HPDE6-E6E7 (cell line): ENCODE measurements around the gene COL8A1.
"Not testable (repeated sequence)": the region's sequence is repeated elsewhere in the genome, so short reads cannot be mapped to it uniquely, and the experiment has no call there.

Source experiments
- DNase-seq: peaks from one replicate; pipeline ENCODE4 v3.0.0; 2011; ENCODE audit warnings: missing footprints; ENCODE audit errors: extremely low spot score

The COL8A1 gene

DNA sequence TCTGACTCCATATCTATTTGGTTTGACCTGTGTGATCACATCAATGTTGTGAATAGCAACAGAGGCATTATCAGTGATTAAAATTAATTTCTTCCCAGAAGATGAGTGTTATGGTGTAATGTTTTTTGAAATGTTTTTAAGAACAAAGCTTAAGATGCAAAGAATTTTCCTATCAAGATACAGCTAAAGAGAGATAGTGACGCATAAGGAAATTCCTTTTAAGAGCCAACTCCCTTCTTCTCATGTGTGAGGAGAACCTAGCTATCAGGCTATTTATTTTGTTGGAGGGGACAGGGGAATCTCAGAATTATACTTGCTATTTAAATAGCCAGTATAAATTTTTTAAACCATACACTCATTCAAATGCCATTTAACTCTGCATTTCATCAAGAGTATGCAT is 71.3 kb downstream of the COL8A1 start:
- DNase-seq, result no peak

DNA sequence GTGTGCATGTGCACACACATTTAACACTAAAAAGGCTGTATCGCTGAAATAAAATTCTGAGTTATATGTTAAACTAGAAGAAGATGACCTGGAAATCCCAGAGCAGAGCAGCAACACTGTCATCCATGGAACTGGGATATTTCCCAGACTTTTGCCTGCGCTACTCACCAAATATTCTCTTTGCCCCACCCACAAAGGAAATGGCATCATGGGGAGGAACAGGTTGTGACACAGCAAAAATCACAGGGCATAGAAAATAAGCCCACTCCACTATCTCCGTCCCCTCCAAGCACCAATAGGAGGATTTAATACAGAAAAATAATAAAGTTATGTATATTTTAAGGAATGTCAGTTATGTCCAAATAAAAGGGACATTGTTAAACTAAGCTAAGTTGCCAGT is 71.7 kb downstream of the COL8A1 start:
- no peak for DNase-seq

DNA sequence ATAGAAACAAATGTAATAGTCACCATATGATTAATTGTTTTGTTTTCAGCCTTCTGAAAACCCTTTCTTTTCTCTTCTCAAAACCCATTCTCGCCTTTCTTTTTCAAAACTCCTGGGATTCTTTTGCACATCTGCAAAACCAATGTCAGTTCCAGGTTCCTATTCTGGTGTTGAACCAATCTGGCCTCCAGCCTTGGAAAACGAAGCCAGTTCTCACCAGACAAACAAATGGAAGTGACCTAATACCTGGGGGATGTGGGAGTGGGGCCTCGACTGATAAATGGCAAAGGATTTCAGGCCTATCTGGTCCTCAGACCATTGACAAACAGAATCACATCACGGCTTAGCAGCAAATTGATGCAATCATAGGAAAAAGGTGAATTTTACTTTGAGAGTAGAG is 73.0 kb downstream of the COL8A1 start:
- DNase-seq, result no peak

DNA sequence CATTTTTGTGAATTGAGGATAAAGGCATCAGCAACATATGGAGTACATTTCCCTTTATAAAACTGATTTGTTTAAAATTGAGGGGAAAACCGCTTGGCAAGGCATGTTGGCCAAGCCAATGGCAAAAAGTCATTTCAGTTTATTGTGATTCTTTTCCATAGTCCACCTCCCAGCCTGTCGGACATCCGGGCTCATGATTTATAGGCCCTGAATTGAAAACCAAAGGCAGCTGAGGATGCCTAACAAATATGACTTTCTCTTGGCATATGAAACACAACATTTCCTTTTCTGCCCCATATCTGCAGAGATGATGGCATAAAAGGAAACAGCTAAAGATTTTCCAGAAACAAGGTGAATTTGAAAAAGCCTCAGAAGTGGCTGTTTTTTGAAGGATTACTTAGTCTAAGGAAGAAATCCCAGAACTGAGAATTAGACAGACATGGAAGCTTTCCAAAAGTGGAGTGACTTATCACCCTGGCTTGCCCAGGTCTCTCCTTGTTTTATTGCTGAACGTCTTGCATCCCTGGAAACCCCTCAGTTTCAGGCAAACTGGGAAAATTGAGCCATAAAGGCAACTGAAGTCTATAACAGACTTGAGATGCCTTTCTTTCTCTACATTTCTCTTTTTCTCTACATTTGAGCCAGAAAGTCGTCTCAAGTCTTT is 74.0 kb downstream of the COL8A1 start:
- DNase-seq, result no peak

DNA sequence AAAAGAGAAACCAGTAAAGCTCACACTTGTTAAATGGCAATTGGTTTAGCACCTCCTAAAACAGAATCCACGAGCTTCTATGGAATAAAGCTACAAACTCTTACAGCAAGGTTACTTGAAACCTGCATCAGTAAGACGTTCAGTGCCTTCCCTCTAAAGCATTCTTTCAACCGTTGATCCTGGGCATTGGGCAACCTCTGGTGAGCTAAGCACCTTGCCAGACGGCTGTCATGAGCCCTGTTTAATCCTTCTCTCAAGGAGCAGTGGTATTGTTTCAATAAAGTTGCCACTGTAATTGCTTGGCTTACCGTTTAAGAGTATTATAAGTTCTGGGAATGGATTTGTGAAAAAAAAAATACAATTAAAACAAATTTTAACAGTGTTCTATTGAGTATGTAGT is 75.0 kb downstream of the COL8A1 start:
- no peak for DNase-seq

DNA sequence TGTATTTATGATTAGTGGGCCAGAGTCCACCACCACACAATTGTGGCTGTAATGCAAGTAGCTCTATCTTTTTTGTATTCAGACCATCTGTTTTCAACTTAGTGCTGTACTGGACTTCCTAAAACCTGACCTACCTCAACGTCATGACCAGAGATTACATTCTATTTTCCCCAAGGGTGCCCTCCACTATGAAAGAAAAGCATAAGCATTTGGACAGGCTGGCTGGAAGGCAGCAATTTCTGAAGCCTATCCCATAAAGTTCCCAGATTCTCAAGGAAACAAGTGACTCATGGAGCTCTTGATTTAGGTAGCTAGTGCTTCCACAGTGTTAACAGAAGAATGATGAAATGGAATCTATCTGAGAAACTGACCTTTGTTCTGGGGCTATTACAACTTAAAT is 75.8 kb downstream of the COL8A1 start:
- DNase-seq, result no peak

DNA sequence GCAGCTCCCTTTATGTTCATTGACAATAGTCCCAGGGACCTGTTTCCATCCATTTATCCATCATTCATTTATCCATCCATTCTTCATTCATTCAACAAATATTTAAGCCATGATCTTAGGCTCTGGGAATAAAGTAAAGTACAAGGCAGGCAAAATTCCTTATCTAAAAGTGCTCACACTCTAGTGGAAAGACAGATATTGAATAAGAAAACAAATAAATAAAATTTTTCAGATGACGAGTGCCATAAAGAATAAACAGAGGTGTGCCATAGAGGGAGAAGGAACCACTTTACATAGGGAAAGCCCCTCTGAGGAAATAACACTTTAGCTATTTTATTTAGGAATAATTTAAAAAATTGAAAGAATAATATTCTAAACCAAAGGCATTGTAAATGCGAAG is 76.2 kb downstream of the COL8A1 start:
- no peak for DNase-seq

DNA sequence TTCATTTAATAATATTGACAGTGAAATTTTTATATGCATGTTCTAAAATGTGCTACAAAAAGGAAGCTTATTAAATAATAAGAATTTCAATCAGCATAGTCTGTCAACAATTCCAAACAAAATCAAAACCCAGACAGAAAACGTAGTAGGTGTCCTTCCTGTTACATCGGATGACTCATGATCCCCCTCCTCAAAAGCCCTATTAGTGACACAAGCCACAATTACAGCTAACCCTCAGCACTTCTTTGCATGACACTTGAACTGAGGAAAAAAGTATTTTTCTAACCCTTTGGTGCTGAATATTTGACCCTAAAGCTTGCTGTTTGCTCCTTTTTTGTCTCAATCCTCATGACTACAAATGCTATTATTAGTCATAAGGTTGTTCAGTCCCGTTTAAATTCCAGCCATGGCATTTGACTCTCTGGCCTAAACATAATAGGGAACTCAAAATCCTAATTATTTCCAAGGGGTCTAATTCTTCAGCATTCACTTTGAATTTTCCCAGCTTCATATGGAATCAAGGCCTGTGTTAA is 78.1 kb downstream of the COL8A1 start:
- no peak for DNase-seq

DNA sequence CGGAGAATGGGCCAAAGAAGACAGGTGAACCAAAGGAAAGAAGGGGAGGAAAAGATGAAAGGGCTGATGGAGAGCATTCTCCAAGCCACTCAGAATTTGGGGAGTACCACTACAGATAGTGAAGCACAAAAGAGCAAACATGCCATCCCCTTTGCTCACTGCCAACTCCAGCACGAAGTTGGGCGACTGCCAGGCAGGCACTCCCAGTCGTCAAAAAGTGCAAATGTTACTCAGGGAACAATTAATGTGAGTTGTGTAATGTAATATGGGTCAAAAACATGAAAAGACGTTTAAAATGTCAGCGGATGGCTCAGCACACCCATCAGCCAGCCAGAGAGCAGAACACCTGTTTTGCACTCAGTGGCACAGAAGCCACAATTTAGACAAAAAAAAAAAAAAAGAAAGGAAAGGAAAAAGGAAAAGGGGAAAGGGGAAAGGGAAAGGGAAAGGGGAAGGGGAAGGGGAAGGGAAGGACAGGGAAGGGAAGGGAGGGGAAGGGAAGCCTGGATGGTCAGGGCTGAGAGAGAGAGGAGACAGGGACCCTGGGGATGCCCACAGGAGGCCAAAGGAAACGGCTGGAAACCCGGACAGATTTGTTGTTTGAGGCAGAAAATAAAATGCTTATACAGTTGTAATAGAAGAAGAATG is 82.7 kb downstream of the COL8A1 start:
- peak; percentile 12 for DNase-seq

DNA sequence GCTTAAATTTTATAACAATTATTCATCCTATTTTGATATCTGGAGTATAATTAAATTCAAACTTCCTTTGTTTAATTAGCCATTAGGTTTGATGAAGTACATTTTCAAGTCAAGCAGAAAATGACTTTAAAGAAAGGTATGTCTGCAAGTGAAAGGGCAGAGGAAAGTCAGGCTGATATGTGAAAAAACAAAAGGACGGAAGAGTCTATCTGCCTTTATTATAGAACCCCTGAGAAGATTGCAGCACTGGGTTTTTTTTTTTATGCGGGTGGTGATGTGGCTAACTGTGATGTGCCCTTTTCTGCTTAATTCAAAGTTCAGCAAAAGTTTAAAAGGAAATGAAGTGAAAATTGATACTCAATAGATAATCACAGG is 83.2 kb downstream of the COL8A1 start:
- DNase-seq, result no peak

DNA sequence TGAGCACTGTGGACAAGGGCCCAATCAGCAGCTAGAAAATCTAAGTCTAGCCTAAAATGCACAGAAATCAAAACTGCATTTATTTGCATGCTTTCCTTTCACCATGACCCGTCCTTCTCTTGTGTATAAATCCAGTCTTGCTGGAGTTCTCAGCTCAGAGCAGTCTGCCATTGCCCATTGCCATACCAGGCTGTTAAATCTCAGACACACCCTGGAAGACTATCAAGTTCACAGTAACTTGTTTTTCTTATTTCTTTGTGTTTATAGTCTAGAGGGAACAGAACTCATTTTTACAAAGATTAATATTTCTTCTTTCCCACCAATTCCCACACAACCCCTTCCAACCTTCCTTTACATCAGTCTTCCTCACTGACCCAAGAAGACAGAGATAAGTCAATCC is 85.9 kb downstream of the COL8A1 start:
- DNase-seq, result no peak

DNA sequence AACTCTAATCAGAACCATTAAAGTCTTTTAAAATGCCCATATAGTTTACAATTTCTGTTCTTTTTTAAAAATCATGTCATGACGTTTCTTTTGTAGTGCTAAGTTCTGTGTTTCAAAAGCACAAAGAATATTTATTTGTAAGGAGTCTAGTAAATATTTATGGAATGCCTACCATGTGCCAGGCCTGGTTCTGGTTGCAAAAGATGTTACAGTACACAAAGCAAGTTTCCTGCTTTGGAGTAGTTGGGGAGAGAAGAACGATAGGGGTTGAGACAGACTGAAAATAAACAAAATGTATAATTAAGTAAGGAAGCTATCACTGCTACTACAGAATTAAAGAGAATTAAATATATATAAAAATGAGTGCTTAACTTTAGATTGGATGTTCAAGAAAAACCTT is 92.5 kb downstream of the COL8A1 start:
- no peak for DNase-seq

DNA sequence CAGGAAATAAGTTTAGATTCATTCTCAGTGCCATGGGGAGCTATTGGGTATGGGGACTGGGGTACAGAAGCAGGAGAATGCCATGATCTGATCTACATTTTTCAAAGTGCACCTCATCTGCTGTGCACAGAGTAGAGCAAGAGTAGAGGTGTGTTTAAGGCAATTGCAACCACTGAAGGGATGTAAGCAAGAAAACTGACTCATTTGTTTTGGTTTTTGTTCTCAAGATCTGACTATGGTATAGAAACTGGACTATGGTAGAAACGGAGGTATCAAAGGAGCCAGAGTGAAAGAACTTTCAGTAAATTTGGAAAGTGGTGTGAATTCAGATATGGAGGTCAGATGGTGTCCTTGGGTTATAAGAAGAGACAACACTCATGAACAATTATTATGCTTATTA is 93.1 kb downstream of the COL8A1 start:
- DNase-seq, result no peak

DNA sequence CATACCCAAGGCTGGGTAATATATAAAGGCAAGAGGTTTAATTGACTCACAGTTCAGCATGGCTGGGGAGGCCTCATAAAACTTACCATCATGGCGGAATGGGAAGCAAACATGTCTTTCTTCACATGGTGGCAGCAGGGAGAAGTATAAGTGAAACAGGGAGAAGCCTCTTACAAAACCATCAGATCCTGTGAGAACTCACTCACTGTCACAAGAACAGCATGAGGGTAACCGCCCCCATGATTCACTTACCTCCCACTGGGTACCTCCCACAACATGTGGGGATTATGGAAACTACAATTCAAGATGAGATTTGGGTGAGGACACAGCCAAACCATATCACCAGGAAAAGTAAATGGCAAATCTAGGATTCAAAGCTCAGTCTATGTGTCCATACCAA is 102.0 kb downstream of the COL8A1 start:
- DNase-seq, result not testable (repeated sequence)

DNA sequence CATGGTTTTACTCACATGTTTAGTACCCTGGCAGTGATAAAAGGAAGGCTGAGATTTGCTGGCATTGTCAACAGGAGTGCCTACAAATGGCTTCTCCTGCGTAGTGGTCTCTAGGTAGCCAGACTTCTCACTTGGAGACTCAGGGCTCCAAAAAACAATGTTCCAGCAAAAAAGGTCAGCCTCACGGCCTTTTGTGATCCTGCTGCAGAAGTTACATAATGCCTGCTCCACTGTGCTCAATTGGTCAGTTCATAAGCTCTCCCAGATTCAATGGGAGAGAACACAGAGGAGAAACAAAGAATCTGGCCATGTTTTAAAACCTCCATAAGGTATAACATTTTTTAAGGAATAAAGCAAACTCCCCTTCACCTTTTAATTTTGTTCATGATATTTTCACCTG is 103.2 kb downstream of the COL8A1 start:
- DNase-seq, result no peak

DNA sequence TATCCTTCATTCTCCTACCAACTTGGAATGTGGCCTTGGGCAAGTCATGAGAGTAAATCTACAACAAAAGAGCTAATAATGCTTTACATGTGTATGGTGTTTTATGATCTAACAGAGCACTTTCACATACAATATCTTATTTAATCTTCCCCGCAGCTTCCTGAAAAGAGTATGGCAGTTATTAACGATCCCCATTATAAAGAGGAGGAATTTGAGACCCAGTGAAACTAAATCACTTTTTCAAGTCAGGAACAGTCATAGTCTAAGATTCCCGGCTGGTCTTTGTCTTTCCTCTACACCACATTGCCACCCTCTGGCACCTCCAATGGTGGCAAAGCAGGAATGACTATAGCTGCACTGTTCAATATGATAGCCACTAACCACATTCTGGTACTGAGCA is 109.5 kb downstream of the COL8A1 start:
- DNase-seq, result peak; percentile 23

DNA sequence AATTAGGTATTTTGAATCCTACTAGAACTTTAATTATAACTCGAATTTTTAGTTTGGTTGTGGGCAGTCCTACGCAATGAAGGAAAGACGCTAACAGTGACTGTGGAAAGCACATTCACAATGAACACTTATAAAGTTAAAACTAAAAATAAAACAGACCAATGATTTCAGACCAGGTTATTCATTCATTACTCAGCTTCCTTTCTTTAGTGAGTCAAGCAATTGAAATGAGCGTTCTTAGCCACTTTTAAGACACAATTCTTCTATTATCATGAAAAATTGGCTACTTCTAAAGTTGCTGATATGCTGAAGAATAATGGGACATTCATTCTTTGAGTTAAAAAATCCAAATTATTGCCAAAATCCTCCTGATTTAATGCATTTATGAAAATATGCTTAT is 113.3 kb downstream of the COL8A1 start:
- peak; percentile 17 for DNase-seq

DNA sequence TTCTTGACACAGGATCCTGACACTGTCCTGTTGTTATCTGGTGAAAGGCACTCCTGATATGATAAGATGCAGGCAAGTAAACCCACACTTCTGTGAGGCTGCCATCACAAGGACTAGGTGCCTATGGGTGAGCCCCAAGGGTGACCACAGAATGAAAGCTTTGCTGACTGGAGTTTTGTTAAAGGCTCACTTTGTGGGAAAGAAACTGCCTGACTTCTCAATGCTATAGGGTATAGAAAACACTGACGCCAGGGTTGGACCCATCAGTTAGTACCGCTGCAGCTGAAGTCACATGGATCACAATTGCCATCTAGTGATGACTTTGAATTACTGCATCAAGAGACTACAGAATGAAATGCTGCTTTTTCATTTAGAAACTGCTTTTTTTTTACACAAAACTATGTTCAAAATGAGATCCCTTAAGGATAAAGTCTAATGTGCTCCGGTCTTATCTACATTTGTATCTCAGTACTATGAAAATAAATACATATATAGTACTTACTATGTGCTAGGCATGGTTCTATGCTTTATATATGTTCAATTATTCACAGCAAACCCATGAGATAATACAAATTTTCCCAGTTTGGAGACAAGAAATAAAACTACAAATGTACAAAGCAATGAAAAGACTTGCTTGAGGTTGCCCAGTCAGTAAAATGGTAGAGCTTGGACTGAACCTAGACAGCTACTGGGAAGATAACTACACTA is 115.0 kb downstream of the COL8A1 start:
- peak; percentile 60 for DNase-seq

DNA sequence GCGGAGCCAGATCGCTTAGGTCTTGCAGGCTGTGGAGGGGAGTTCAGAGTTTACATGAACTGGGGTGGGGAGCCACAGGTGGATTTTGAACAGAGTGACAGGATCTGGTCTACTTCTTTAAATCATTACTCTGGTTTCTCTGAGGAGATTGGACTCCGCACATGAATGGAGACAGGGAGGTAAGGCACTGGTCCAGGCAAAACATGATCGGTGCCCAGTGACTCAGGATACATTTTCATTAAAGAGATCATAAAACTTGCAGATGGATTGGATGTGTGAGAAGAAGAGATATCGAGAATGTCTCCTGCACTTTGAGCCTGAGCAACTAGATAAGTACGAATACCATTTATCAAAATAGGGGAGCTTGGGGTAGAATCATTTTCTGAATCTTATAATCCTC is 117.4 kb downstream of the COL8A1 start:
- DNase-seq, result no peak

DNA sequence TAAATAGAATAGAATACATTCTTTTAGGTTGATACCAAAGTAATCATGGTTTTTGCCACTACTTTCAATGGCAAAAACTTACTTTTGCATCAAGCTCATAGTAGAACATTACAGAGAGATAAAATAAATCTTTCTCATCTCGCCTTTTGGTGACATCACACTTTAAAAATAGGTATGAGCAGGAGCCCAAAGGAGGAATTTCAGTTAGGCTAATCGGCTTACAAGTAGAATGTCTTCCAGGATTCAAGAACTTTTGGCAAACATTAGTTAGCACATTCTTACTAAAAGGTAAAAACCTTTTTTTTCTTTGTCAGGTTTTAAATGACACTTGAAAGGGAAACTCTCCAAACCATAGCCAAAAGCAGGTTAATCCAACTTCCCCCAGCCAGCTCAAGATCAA is 119.6 kb downstream of the COL8A1 start:
- no peak for DNase-seq

DNA sequence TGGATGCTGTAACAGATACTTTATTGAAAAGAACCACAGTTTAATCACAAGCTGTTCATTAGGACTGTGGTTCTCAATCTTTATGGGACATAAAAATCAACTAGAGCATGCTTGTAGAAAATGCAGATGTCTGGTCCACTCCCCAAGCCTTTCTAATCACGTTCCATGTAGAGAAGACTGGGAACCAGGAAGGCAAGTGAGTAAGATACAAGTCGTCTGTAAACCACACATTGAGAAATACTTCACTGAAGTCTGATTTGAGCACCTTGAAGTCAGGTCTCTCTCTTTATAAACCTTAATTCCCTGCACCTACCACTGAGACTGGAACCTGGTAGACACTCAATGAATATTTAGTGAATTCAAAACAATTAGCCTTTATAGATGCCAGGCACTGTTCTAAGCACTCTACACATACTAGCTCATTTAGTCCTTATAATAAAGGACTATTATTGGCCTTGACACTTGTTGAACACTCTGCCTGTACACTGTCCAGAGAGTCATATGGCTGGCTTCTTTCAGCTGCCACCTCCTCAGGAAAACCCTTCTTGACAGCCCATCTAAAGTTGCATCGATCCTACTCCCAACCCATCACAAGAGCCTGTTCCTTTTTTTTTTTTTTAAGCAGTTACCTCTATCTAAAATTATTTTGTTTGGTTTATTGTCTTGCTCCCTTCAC is 120.2 kb downstream of the COL8A1 start:
- DNase-seq, result no peak

DNA sequence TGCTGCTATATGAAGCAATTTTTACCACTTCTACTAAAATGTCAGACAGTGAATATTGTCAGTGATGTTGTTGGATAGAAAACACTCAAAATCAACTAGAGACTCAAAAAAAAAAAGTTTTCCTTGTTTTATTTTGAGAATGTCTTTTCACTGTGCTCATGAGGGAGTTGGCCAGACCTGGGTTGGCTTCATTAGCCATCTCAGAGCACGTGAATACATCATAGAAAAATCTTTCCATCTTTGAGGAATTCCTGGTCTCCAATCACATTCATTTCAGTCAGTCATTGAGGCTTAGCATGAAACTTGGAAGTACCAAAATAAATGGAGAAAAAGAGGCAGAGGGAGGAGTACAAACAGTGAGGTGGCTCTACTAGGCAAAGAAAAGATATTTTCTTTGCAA is 121.6 kb downstream of the COL8A1 start:
- no peak for DNase-seq

DNA sequence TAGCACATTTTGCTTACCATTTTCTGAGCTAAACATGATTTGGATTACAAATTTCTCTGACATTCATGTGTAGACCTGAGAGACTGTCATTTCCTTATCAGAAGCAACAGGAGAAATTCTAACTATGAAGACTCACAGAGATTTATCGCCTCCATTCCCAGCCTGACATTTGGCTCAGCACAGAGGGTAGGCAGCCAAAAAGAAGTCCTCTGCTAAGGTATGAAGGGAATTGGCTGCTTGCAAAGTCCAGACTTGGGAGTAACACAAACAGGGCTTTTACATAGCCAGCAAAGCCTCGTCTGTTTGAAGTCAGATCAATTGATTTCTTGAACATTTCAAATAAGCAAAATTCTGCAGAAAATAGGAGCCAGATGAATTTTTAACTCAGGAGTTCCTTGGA is 122.2 kb downstream of the COL8A1 start:
- DNase-seq, result no peak
